GM12865 (cell line): ENCODE data around the gene TAAR5.

ENCODE experiments used
- DNase-seq: peaks from one replicate; pipeline ENCODE4 v3.0.0; 2010; ENCODE audit warnings: low read depth
- H3K4me3 ChIP-seq: 2 replicates; pipeline ENCODE4 v1.5.1; 2011; ENCODE audit warnings: mild to moderate bottlenecking, low read depth, low read length, control low read depth
- CTCF ChIP-seq: IDR thresholded peaks from 2 replicates; pipeline ENCODE4 v1.5.1; 2011; ENCODE audit warnings: low read length, control low read depth, low read depth, inconsistent platforms; ENCODE audit not compliant: insufficient read depth; ENCODE audit errors: missing control alignments

Gene TAAR5

GRCh38 chr6:132598473-132598872 is 8.9 kb upstream of the TAAR5 start:
- TF ChIP-seq CTCF, result peak; percentile 50
- DNase-seq, result peak; percentile 46
- no peak overlapping the region for H3K4me3 ChIP-seq

GRCh38 chr6:132596201-132596600 is 6.7 kb upstream of the TAAR5 start:
- no peak for DNase-seq
- H3K4me3 ChIP-seq, result no peak overlapping the region
- TF ChIP-seq CTCF, result no peak

GRCh38 chr6:132592855-132593254 is 3.3 kb upstream of the TAAR5 start:
- TF ChIP-seq CTCF, result no peak
- DNase-seq, result no peak
- no peak overlapping the region for H3K4me3 ChIP-seq

GRCh38 chr6:132590362-132590761 is 821 bp upstream of the TAAR5 start:
- DNase-seq, result no peak
- H3K4me3 ChIP-seq, result no peak overlapping the region
- TF ChIP-seq CTCF, result no peak

GRCh38 chr6:132587424-132587823 is 2.1 kb downstream of the TAAR5 start:
- H3K4me3 ChIP-seq, result no peak overlapping the region
- DNase-seq, result no peak
- TF ChIP-seq CTCF, result no peak

GRCh38 chr6:132584698-132585097 is 4.8 kb downstream of the TAAR5 start:
- DNase-seq, result no peak
- no peak overlapping the region for H3K4me3 ChIP-seq
- TF ChIP-seq CTCF, result no peak

- DNase-seq, result no peak
- TF ChIP-seq CTCF, result no peak
- no peak overlapping the region for H3K4me3 ChIP-seq
Measured at GRCh38 chr6:132571774-132572173, 17.8 kb downstream of the TAAR5 start.
